Measurements from ENCODE around the gene SLC5A3.

SLC5A3 gene

GRCh38 chr21:34100790-34101189 lies 27.4 kb downstream of the SLC5A3 start:
- H3K4me3 ChIP-seq (ENCODE audit: low read length), result no peak overlapping the region
- no peak for TF ChIP-seq ZNF274 (IDR thresholded peaks at IDR 0.05; ENCODE audit: low read depth, low read length)

GRCh38 chr21:34105947-34106541 lies 32.7 kb downstream of the SLC5A3 start:
- no peak overlapping the region for H3K4me3 ChIP-seq (ENCODE audit: low read length)
- no peak for TF ChIP-seq ZNF274 (IDR thresholded peaks at IDR 0.05; ENCODE audit: low read depth, low read length)

- no peak overlapping the region for H3K4me3 ChIP-seq (ENCODE audit: low read length)
- TF ChIP-seq ZNF274 (IDR thresholded peaks at IDR 0.05; ENCODE audit: low read depth, low read length), result no peak
Observed at GRCh38 chr21:34107606-34108005, 34.2 kb downstream of the SLC5A3 start.

GRCh38 chr21:34109075-34109474 lies 35.7 kb downstream of the SLC5A3 start:
- no peak for TF ChIP-seq ZNF274 (IDR thresholded peaks at IDR 0.05; ENCODE audit: low read depth, low read length)
- H3K4me3 ChIP-seq (ENCODE audit: low read length), result no peak overlapping the region

- no peak for TF ChIP-seq ZNF274 (IDR thresholded peaks at IDR 0.05; ENCODE audit: low read depth, low read length)
- H3K4me3 ChIP-seq (ENCODE audit: low read length), result no peak overlapping the region
Observed at GRCh38 chr21:34110594-34111202, 37.3 kb downstream of the SLC5A3 start.

- TF ChIP-seq ZNF274 (IDR thresholded peaks at IDR 0.05; ENCODE audit: low read depth, low read length), result no peak
- H3K4me3 ChIP-seq (ENCODE audit: low read length), result no peak overlapping the region
Observed at GRCh38 chr21:34112316-34113033, 39.1 kb downstream of the SLC5A3 start.

GRCh38 chr21:34113842-34114241 lies 40.5 kb downstream of the SLC5A3 start:
- no peak overlapping the region for H3K4me3 ChIP-seq (ENCODE audit: low read length)
- no peak for TF ChIP-seq ZNF274 (IDR thresholded peaks at IDR 0.05; ENCODE audit: low read depth, low read length)

GRCh38 chr21:34115160-34115559 lies 41.8 kb downstream of the SLC5A3 start:
- no peak overlapping the region for H3K4me3 ChIP-seq (ENCODE audit: low read length)
- no peak for TF ChIP-seq ZNF274 (IDR thresholded peaks at IDR 0.05; ENCODE audit: low read depth, low read length)

GRCh38 chr21:34116569-34116968 lies 43.2 kb downstream of the SLC5A3 start:
- TF ChIP-seq ZNF274 (IDR thresholded peaks at IDR 0.05; ENCODE audit: low read depth, low read length), result no peak
- H3K4me3 ChIP-seq (ENCODE audit: low read length), result no peak overlapping the region

GRCh38 chr21:34120867-34121266 lies 47.5 kb downstream of the SLC5A3 start:
- TF ChIP-seq ZNF274 (IDR thresholded peaks at IDR 0.05; ENCODE audit: low read depth, low read length), result no peak
- no peak overlapping the region for H3K4me3 ChIP-seq (ENCODE audit: low read length)

GRCh38 chr21:34122047-34122446 lies 48.7 kb downstream of the SLC5A3 start:
- H3K4me3 ChIP-seq (ENCODE audit: low read length), result no peak overlapping the region
- no peak for TF ChIP-seq ZNF274 (IDR thresholded peaks at IDR 0.05; ENCODE audit: low read depth, low read length)

All from GM08714 (cell line).